HFFc6 (cell line): Measurements from ENCODE around the gene SLIT3. TPM values are rescaled to one million over a fixed set of nuclear protein-coding genes. Genes with fewer than 3 reads are reported as not detected.
A peak's percentile ranks its signal among the peaks of the same experiment; 100 is the strongest.

Experiments used
- DNase-seq: peaks from one replicate; pipeline ENCODE4 v3.0.0-alpha.2; 2018
- H3K27ac Mint-ChIP-seq: 2 replicates; pipeline ENCODE4 v1.8.0; 2020; ENCODE audit warnings: mild to moderate bottlenecking, mixed read lengths
- H3K27me3 Mint-ChIP-seq: 2 replicates; pipeline ENCODE4 v1.8.0; 2021; ENCODE audit warnings: mild to moderate bottlenecking, moderate library complexity, mixed read lengths; ENCODE audit not compliant: insufficient read depth
- H3K36me3 Mint-ChIP-seq: 2 replicates; pipeline ENCODE4 v1.8.0; 2021; ENCODE audit warnings: low read depth, mixed read lengths
- H3K4me1 Mint-ChIP-seq: 2 replicates; pipeline ENCODE4 v1.8.0; 2020; ENCODE audit warnings: low read depth, mixed read lengths
- H3K4me3 Mint-ChIP-seq: 2 replicates; pipeline ENCODE4 v1.8.0; 2020; ENCODE audit warnings: mild to moderate bottlenecking, moderate library complexity, mixed read lengths
- H3K9me3 Mint-ChIP-seq: 2 replicates; pipeline ENCODE4 v1.8.0; 2020; ENCODE audit warnings: mild to moderate bottlenecking, mixed read lengths
- CTCF ChIP-seq: fragments of 200-600 bp; sonication (generic); IDR thresholded peaks from 2 replicates; pipeline ENCODE4 v1.5.0; 2021; ENCODE audit warnings: antibody characterized with exemption, mild to moderate bottlenecking
- total RNA-seq, 6 experiments: library from RNA; stranded (reverse); fragmentation: NEBNext Ultra II Directional; extraction: Animal tissue kit (Norgen Biotek cat#: 25700); gene quantifications; 2 replicates in 1 of 6; 3 replicates in 5 of 6; pipeline ENCODE4 v1.2.3, GENCODE V29; 2021

The SLIT3 gene
- total RNA-seq, 6 experiments from 2014 or later: 4.2 to 8.3 (median 7.1) TPM

GRCh38 chr5:169301386-169301934 lies 521 bp upstream of the SLIT3 start:
- H3K36me3 Mint-ChIP-seq: no peaks in the 10 kb centered on the region
- TF ChIP-seq CTCF: no peak
- DNase-seq: no peak
- peak overlapping the region; percentile 83 for H3K4me3 Mint-ChIP-seq
- no peaks in the 10 kb centered on the region for H3K9me3 Mint-ChIP-seq
- H3K4me1 Mint-ChIP-seq: peaks cover 54% of the 10 kb centered on the region
- peaks cover 48% of the 10 kb centered on the region for H3K27me3 Mint-ChIP-seq
- peak overlapping the region; percentile 10; the same call in 1 of the 2 replicates for H3K27ac Mint-ChIP-seq

GRCh38 chr5:169299663-169300467 lies 1.1 kb downstream of the SLIT3 start:
- DNase-seq: no peak
- Mint-ChIP-seq H3K27me3 (peaks cover 36% of the 10 kb centered on the region), H3K4me1 (peaks cover 69% of the 10 kb centered on the region), H3K27ac (no peak overlapping the region), H3K9me3 (no peaks in the 10 kb centered on the region), H3K4me3 (peak overlapping the region; percentile 84), H3K36me3 (no peaks in the 10 kb centered on the region)
- TF ChIP-seq CTCF: no peak

GRCh38 chr5:169299191-169299662 lies 1.7 kb downstream of the SLIT3 start:
- Mint-ChIP-seq H3K36me3 (no peaks in the 10 kb centered on the region), H3K4me3 (peak overlapping the region; percentile 84), H3K27me3 (peaks cover 33% of the 10 kb centered on the region), H3K9me3 (no peaks in the 10 kb centered on the region), H3K27ac (no peak overlapping the region), H3K4me1 (peaks cover 71% of the 10 kb centered on the region)
- DNase-seq: no peak
- no peak for TF ChIP-seq CTCF

GRCh38 chr5:169298193-169298592 lies 2.7 kb downstream of the SLIT3 start:
- no peaks in the 10 kb centered on the region for H3K9me3 Mint-ChIP-seq
- H3K27me3 Mint-ChIP-seq: peaks cover 33% of the 10 kb centered on the region
- peaks cover 71% of the 10 kb centered on the region for H3K4me1 Mint-ChIP-seq
- H3K4me3 Mint-ChIP-seq: no peak overlapping the region
- H3K36me3 Mint-ChIP-seq: no peaks in the 10 kb centered on the region
- no peak for DNase-seq
- H3K27ac Mint-ChIP-seq: no peak overlapping the region
- TF ChIP-seq CTCF: no peak

GRCh38 chr5:169296419-169297143 lies 4.4 kb downstream of the SLIT3 start:
- H3K27me3 Mint-ChIP-seq: peaks cover 27% of the 10 kb centered on the region
- no peaks in the 10 kb centered on the region for H3K36me3 Mint-ChIP-seq
- H3K9me3 Mint-ChIP-seq: no peaks in the 10 kb centered on the region
- peak; percentile 85 for DNase-seq
- TF ChIP-seq CTCF: no peak
- H3K27ac Mint-ChIP-seq: peak overlapping the region; percentile 54; the same call in 1 of the 2 replicates
- no peak overlapping the region for H3K4me3 Mint-ChIP-seq
- peaks cover 64% of the 10 kb centered on the region for H3K4me1 Mint-ChIP-seq
